Liver (tissue), 3 donors: ENCODE data around the gene OR51E2.

Experiments used
- ATF3 ChIP-seq: IDR thresholded peaks from 2 replicates; pipeline ENCODE4 v1.6.1; 2016; ENCODE audit warnings: antibody characterized with exemption
- CTCF ChIP-seq: fragments of 150-350 bp; IDR thresholded peaks from 2 replicates; pipeline ENCODE4 v1.5.1; 2017; ENCODE audit warnings: improper control_type of control experiment, low read depth, low read length; ENCODE audit not compliant: missing input control
- GABPA ChIP-seq, 2 donors: IDR thresholded peaks in 1 of 2; conservative IDR thresholded peaks in 1 of 2; 2 replicates each; pipeline ENCODE4 v1.6.1; 2016; ENCODE audit warnings: antibody characterized with exemption in 2 of 2, mild to moderate bottlenecking in 1 of 2, moderate library complexity in 1 of 2
- JUND ChIP-seq, 2 donors: IDR thresholded peaks; 2 replicates each; pipeline ENCODE4 v1.6.1; 2016; ENCODE audit warnings: antibody characterized with exemption in 2 of 2
- MAX ChIP-seq: IDR thresholded peaks from 2 replicates; pipeline ENCODE4 v1.6.1; 2016; ENCODE audit warnings: antibody characterized with exemption
- NR2F2 ChIP-seq: IDR thresholded peaks from 2 replicates; pipeline ENCODE4 v1.6.1; 2016; ENCODE audit warnings: antibody characterized with exemption
- RAD21 ChIP-seq, 2 donors: IDR thresholded peaks; 2 replicates each; pipeline ENCODE4 v1.6.1; 2016; ENCODE audit warnings: antibody characterized with exemption in 2 of 2, mild to moderate bottlenecking in 2 of 2
- REST ChIP-seq: IDR thresholded peaks from 2 replicates; pipeline ENCODE4 v1.6.1; 2016; ENCODE audit warnings: antibody characterized with exemption, mild to moderate bottlenecking
- RXRA ChIP-seq, 2 donors: IDR thresholded peaks; 2 replicates each; pipeline ENCODE4 v1.6.1; 2017 to 2018; ENCODE audit warnings: antibody characterized with exemption in 2 of 2, mild to moderate bottlenecking in 1 of 2
- SP1 ChIP-seq: IDR thresholded peaks from 2 replicates; pipeline ENCODE4 v1.6.1; 2018; ENCODE audit warnings: antibody characterized with exemption, mild to moderate bottlenecking
- TAF1 ChIP-seq: conservative IDR thresholded peaks from 2 replicates; pipeline ENCODE4 v1.6.1; 2016; ENCODE audit warnings: antibody characterized with exemption, mild to moderate bottlenecking
- YY1 ChIP-seq: IDR thresholded peaks from 2 replicates; pipeline ENCODE4 v1.6.1; 2016; ENCODE audit warnings: antibody characterized with exemption, mild to moderate bottlenecking
- ZBTB33 ChIP-seq: IDR thresholded peaks from 2 replicates; pipeline ENCODE4 v1.6.1; 2016; ENCODE audit warnings: antibody characterized with exemption
- donor health status: healthy.
- donor health status: healthy.

- TF ChIP-seq RXRA (IDR thresholded peaks at IDR 0.05) (no peak), GABPA (IDR thresholded peaks at IDR 0.05 in 1 of 2, conservative IDR thresholded peaks at IDR 0.05 in 1 of 2) (no peak), CTCF (no peak), RAD21 (IDR thresholded peaks at IDR 0.05) (no peak), ZBTB33 (no peak), YY1 (no peak), NR2F2 (no peak), ATF3 (no peak), JUND (IDR thresholded peaks at IDR 0.05) (no peak), SP1 (no peak), MAX (no peak), TAF1 (no peak), REST (no peak)
Measured at GRCh38 chr11:4637662-4638047, 60.0 kb downstream of the OR51E2 start.
